ENCODE data around the gene TNS3. TPM values are rescaled to one million over a fixed set of nuclear protein-coding genes. Genes with fewer than 3 reads are reported as not detected.

The TNS3 gene
- total and polyA plus RNA-seq, 5 donors from 2014 or later = 1.4 TPM; not detected in 4

DNA sequence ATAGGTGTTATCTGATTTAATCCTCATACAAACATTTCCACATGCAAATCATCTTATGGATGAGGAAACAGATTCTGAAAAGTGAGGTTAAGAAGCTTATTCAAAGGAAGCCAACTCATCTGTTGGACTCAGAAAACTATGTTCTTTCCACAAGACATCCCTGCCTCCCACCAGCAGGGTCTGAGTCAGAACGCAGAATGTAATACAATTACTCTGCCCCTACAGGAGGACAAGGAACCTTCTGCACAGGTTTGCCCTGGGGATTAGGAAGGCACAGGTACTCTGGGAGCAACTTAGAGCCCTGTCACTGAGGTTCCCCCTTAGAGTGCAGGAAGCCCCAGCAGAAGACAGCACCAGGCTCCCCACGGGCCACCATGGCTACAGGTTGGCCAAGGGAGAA is 255.7 kb downstream of the TNS3 start:
- Histone ChIP-seq H3K9me3 (ENCODE audit: control insufficient read depth in 2 of 2, low read length in 2 of 2) (no peaks in the 10 kb centered on the region), H3K27me3 (ENCODE audit: control insufficient read depth, insufficient read depth, low read length) (no peaks in the 10 kb centered on the region), H3K27ac (ENCODE audit: insufficient read depth, low read length, poor library complexity, severe bottlenecking) (no peak overlapping the region), H3K4me3 (ENCODE audit: low read depth, low read length) (no peak overlapping the region), H3K4me1 (ENCODE audit: control insufficient read depth, insufficient read depth, low read length, poor library complexity, severe bottlenecking) (no peaks in the 10 kb centered on the region), H3K36me3 (ENCODE audit: control insufficient read depth, insufficient read depth, low read length) (no peaks in the 10 kb centered on the region)
- no peak overlapping the region for H3K27ac Mint-ChIP-seq
- ATAC-seq (ENCODE audit: low read depth in 2 of 2) = no peak
- peaks cover 0 to 2% (median 0%) of the 10 kb centered on the region in 7 donors for H3K9me3 Mint-ChIP-seq
- no peak for DNase-seq
- no peak overlapping the region for H3K4me3 Mint-ChIP-seq
- H3K4me1 Mint-ChIP-seq = no peaks in the 10 kb centered on the region
- H3K27me3 Mint-ChIP-seq = no peaks in the 10 kb centered on the region
- no peaks in the 10 kb centered on the region for H3K36me3 Mint-ChIP-seq

DNA sequence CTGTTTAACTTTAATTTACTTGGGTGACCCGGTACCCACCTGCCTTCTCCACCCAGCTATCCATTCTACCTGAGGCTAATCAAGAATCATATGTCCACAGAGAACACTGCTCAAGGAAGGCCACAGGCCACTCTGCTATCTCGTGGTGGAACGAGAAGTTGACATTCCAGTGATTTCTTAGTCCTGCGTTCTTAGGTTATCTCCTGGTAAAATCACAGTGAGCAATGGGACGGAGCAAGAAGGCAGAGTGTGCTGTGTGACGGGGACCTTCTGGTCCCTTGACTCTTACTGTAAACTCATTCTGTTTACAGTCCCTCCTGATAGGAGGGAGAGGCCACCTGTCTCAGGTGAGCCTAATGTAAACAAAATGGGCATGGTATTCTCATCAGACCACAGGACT is 256.6 kb downstream of the TNS3 start:
- no peak for DNase-seq
- no peak overlapping the region for H3K27ac ChIP-seq (ENCODE audit: insufficient read depth, low read length, poor library complexity, severe bottlenecking)
- no peaks in the 10 kb centered on the region for H3K4me1 ChIP-seq (ENCODE audit: control insufficient read depth, insufficient read depth, low read length, poor library complexity, severe bottlenecking)
- H3K4me3 ChIP-seq (ENCODE audit: low read depth, low read length) = no peak overlapping the region
- Mint-ChIP-seq H3K4me1 (no peaks in the 10 kb centered on the region), H3K27ac (no peak overlapping the region), H3K9me3 (peaks cover 0 to 2% (median 0%) of the 10 kb centered on the region in 7 donors), H3K27me3 (no peaks in the 10 kb centered on the region), H3K4me3 (no peak overlapping the region), H3K36me3 (no peaks in the 10 kb centered on the region)
- H3K9me3 ChIP-seq (ENCODE audit: control insufficient read depth in 2 of 2, low read length in 2 of 2) = no peaks in the 10 kb centered on the region
- no peaks in the 10 kb centered on the region for H3K36me3 ChIP-seq (ENCODE audit: control insufficient read depth, insufficient read depth, low read length)
- no peak for ATAC-seq (ENCODE audit: low read depth in 2 of 2)
- H3K27me3 ChIP-seq (ENCODE audit: control insufficient read depth, insufficient read depth, low read length) = no peaks in the 10 kb centered on the region

DNA sequence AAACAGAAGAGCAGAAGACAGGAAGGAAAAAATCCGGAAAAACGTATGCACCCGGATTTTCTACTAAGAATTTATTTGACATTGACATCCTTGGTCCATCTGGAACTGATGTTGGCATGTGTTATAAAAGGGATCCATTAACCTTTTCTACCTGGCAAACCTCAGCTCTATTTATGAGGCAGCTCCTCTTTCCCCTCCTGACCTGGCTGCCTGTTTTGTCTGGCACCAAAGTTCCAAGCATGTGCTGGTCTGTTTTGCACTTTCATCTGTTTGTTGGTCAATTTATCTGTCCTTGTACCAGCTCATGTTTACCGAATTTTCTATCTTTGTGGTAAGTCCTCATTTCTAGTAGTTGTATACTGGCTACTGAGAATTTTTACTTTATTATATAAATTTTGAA is 258.0 kb downstream of the TNS3 start:
- Mint-ChIP-seq H3K9me3 (peaks cover 0 to 1% (median 0%) of the 10 kb centered on the region in 7 donors), H3K4me1 (no peaks in the 10 kb centered on the region), H3K27ac (no peak overlapping the region), H3K27me3 (no peaks in the 10 kb centered on the region), H3K4me3 (no peak overlapping the region), H3K36me3 (no peaks in the 10 kb centered on the region)
- Histone ChIP-seq H3K4me3 (ENCODE audit: low read depth, low read length) (no peak overlapping the region), H3K9me3 (ENCODE audit: control insufficient read depth in 2 of 2, low read length in 2 of 2) (no peaks in the 10 kb centered on the region), H3K4me1 (ENCODE audit: control insufficient read depth, insufficient read depth, low read length, poor library complexity, severe bottlenecking) (no peaks in the 10 kb centered on the region), H3K36me3 (ENCODE audit: control insufficient read depth, insufficient read depth, low read length) (no peaks in the 10 kb centered on the region), H3K27me3 (ENCODE audit: control insufficient read depth, insufficient read depth, low read length) (no peaks in the 10 kb centered on the region), H3K27ac (ENCODE audit: insufficient read depth, low read length, poor library complexity, severe bottlenecking) (no peak overlapping the region)
- no peak for DNase-seq
- ATAC-seq (ENCODE audit: low read depth in 2 of 2) = no peak

DNA sequence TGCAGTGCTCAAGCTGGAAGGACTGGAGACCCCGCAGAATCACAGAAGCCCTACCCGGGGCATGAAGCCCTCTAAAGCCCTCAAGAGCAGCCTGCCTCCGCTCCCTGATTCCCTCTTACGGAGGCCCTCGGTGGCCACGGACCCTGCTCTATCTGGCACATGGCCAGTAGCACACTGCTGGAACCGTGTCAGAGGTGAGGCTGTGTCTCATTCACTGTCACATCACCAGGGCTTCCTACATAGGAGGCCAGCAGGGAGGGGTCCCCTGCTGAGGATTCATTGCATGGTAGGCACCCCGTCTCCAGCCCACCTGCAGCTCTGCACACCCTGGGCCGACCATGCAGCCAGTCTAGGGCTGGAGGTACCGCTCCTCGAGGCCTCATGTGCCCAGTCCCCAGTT is 259.2 kb downstream of the TNS3 start:
- H3K9me3 Mint-ChIP-seq = peaks cover 0 to 2% (median 0%) of the 10 kb centered on the region in 7 donors
- Histone ChIP-seq H3K27ac (ENCODE audit: insufficient read depth, low read length, poor library complexity, severe bottlenecking) (no peak overlapping the region), H3K4me3 (ENCODE audit: low read depth, low read length) (no peak overlapping the region), H3K4me1 (ENCODE audit: control insufficient read depth, insufficient read depth, low read length, poor library complexity, severe bottlenecking) (no peaks in the 10 kb centered on the region), H3K27me3 (ENCODE audit: control insufficient read depth, insufficient read depth, low read length) (no peaks in the 10 kb centered on the region), H3K9me3 (ENCODE audit: control insufficient read depth in 2 of 2, low read length in 2 of 2) (no peaks in the 10 kb centered on the region), H3K36me3 (ENCODE audit: control insufficient read depth, insufficient read depth, low read length) (no peaks in the 10 kb centered on the region)
- H3K36me3 Mint-ChIP-seq = no peaks in the 10 kb centered on the region
- H3K4me3 Mint-ChIP-seq = no peak overlapping the region
- no peak overlapping the region for H3K27ac Mint-ChIP-seq
- DNase-seq = no peak
- ATAC-seq (ENCODE audit: low read depth in 2 of 2) = no peak
- H3K4me1 Mint-ChIP-seq = no peaks in the 10 kb centered on the region
- H3K27me3 Mint-ChIP-seq = peaks cover 1% of the 10 kb centered on the region

DNA sequence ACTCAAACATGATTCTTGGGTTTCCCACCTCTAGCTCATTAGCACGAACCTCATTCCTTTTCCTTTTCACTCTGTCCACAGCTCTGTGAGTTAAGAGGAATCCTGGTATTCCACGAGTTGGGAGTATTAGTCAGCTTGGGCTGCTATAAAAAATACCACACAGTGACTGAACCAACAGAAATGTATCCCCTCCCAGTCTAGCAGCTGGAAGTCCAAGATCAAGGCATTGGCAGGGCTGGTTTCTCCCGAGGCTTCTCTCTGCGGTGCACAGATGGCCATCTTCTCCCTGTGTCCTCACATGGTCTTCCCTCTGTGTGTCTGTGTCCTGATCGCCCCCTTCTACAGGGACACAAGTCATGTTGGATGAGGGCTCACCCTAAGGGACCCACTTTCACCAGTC is 261.6 kb downstream of the TNS3 start:
- Histone ChIP-seq H3K36me3 (ENCODE audit: control insufficient read depth, insufficient read depth, low read length) (no peaks in the 10 kb centered on the region), H3K4me1 (ENCODE audit: control insufficient read depth, insufficient read depth, low read length, poor library complexity, severe bottlenecking) (no peaks in the 10 kb centered on the region), H3K4me3 (ENCODE audit: low read depth, low read length) (no peak overlapping the region), H3K9me3 (ENCODE audit: control insufficient read depth in 2 of 2, low read length in 2 of 2) (no peaks in the 10 kb centered on the region), H3K27me3 (ENCODE audit: control insufficient read depth, insufficient read depth, low read length) (no peaks in the 10 kb centered on the region), H3K27ac (ENCODE audit: insufficient read depth, low read length, poor library complexity, severe bottlenecking) (no peak overlapping the region)
- peaks cover 0 to 2% (median 0%) of the 10 kb centered on the region in 7 donors for H3K9me3 Mint-ChIP-seq
- H3K4me1 Mint-ChIP-seq = no peaks in the 10 kb centered on the region
- ATAC-seq (ENCODE audit: low read depth in 2 of 2) (no peak), DNase-seq (no peak)
- H3K36me3 Mint-ChIP-seq = no peaks in the 10 kb centered on the region
- H3K27ac Mint-ChIP-seq = no peak overlapping the region
- no peak overlapping the region for H3K4me3 Mint-ChIP-seq
- H3K27me3 Mint-ChIP-seq = peaks cover 6% of the 10 kb centered on the region

DNA sequence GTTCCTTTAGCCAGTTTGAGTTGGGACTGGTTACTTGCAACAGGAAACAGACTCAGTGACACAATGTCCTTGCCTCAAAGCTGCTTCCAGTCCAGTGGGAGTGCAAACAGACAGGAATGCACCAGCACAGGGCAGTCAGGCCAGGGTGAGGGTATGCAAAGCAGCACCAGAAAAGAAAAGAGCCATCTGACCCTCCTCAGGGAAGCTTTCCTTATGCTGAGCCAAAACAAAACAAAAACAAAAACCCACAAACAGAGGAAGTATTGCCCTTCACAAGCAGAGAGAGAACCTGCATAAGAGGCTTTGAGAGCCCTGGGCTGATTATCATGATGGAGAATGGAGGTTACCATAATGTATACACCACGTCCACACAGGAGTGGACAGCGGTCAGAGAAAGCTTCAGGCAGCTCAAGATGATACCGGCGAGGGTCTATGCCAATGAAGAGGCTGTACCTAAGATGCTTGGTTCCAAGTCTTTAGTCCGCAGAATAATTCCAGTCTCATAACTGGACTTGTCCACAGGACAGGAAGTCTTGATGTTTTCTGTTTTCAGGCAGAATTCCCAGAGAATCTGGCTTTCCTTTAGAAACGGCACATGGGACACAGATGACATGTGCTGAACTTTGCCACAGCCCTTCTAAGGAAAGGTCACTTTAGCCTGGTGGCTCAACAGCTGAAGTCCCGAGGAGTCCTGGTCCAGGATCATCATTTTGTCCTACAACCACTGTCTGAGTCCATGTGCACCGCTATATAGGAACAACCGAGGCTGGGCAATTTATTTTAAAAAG is 263.3 kb downstream of the TNS3 start:
- Histone ChIP-seq H3K27me3 (ENCODE audit: control insufficient read depth, insufficient read depth, low read length) (no peaks in the 10 kb centered on the region), H3K36me3 (ENCODE audit: control insufficient read depth, insufficient read depth, low read length) (no peaks in the 10 kb centered on the region), H3K9me3 (ENCODE audit: control insufficient read depth in 2 of 2, low read length in 2 of 2) (no peaks in the 10 kb centered on the region), H3K4me3 (ENCODE audit: low read depth, low read length) (no peak overlapping the region), H3K27ac (ENCODE audit: insufficient read depth, low read length, poor library complexity, severe bottlenecking) (no peak overlapping the region), H3K4me1 (ENCODE audit: control insufficient read depth, insufficient read depth, low read length, poor library complexity, severe bottlenecking) (no peaks in the 10 kb centered on the region)
- ATAC-seq (ENCODE audit: low read depth in 2 of 2) = no peak
- Mint-ChIP-seq H3K4me3 (no peak overlapping the region), H3K4me1 (no peaks in the 10 kb centered on the region), H3K27ac (no peak overlapping the region), H3K9me3 (peaks cover 0 to 2% (median 0%) of the 10 kb centered on the region in 7 donors), H3K36me3 (no peaks in the 10 kb centered on the region), H3K27me3 (peaks cover 6% of the 10 kb centered on the region)
- no peak for DNase-seq

DNA sequence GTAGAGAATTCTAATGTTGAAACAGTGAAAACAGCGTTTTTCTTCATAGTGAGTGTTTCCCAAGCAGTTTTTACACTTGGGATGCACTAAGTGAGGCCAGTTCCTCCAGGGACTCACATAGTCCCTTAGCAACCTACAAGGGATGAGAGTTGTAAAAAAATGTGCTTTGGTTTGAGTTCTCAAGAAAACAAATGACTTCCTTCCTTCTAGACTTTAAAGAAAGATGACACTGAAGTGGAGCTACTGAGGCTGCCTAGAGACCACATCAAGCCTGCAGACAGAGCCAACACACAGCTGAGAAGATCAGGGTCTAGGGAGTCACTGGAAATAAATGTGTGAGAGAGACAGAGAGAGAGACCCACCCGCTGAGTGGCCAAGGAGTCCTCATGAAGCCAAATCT is 264.4 kb downstream of the TNS3 start:
- no peak overlapping the region for H3K27ac ChIP-seq (ENCODE audit: insufficient read depth, low read length, poor library complexity, severe bottlenecking)
- Mint-ChIP-seq H3K27ac (no peak overlapping the region), H3K4me1 (no peaks in the 10 kb centered on the region), H3K4me3 (no peak overlapping the region), H3K9me3 (peaks cover 0 to 2% (median 0%) of the 10 kb centered on the region in 7 donors), H3K27me3 (peaks cover 6% of the 10 kb centered on the region), H3K36me3 (no peaks in the 10 kb centered on the region)
- H3K4me3 ChIP-seq (ENCODE audit: low read depth, low read length) = no peak overlapping the region
- H3K4me1 ChIP-seq (ENCODE audit: control insufficient read depth, insufficient read depth, low read length, poor library complexity, severe bottlenecking) = no peaks in the 10 kb centered on the region
- no peak for DNase-seq
- no peaks in the 10 kb centered on the region for H3K36me3 ChIP-seq (ENCODE audit: control insufficient read depth, insufficient read depth, low read length)
- no peaks in the 10 kb centered on the region for H3K9me3 ChIP-seq (ENCODE audit: control insufficient read depth in 2 of 2, low read length in 2 of 2)
- ATAC-seq (ENCODE audit: low read depth in 2 of 2) = no peak
- H3K27me3 ChIP-seq (ENCODE audit: control insufficient read depth, insufficient read depth, low read length) = no peaks in the 10 kb centered on the region

Data from CD4-positive, CD25-positive, alpha-beta regulatory T cell (primary cell).